HEK293 (cell line): ENCODE results near the gene ARHGEF5.
"Not testable (repeated sequence)": the region's sequence is repeated elsewhere in the genome, so short reads cannot be mapped to it uniquely, and the experiment has no call there.

Experiments used
- BCL11A ChIP-seq: fragments of 450-650 bp; formaldehyde crosslinking; IDR thresholded peaks from 2 replicates; pipeline ENCODE4 v1.5.1; 2016; ENCODE audit warnings: low read depth, missing biosample characterization, missing genetic modification characterization
- CTCF ChIP-seq: fragments of 450-650 bp; formaldehyde crosslinking; IDR thresholded peaks from 2 replicates; pipeline ENCODE4 v1.5.1; 2016; ENCODE audit warnings: missing biosample characterization, missing genetic modification characterization
- SP3 ChIP-seq: fragments of 450-650 bp; formaldehyde crosslinking; IDR thresholded peaks from 2 replicates; pipeline ENCODE4 v1.5.1; 2016; ENCODE audit warnings: missing biosample characterization, missing genetic modification characterization
- SP7 ChIP-seq: fragments of 450-650 bp; formaldehyde crosslinking; IDR thresholded peaks from 2 replicates; pipeline ENCODE4 v1.5.1; 2016; ENCODE audit warnings: missing biosample characterization, missing genetic modification characterization
- YY1 ChIP-seq: fragments of 450-650 bp; formaldehyde crosslinking; IDR thresholded peaks from 2 replicates; pipeline ENCODE4 v1.5.1; 2018; ENCODE audit warnings: missing biosample characterization, missing genetic modification characterization
- ZNF146 ChIP-seq: fragments of 450-650 bp; formaldehyde crosslinking; IDR thresholded peaks from 2 replicates; pipeline ENCODE4 v1.5.1; 2016; ENCODE audit warnings: missing biosample characterization, missing genetic modification characterization
- ZNF169 ChIP-seq: fragments of 450-650 bp; formaldehyde crosslinking; IDR thresholded peaks from 2 replicates; pipeline ENCODE4 v1.5.1; 2016; ENCODE audit warnings: missing biosample characterization, missing genetic modification characterization
- ZNF404 ChIP-seq: fragments of 450-650 bp; formaldehyde crosslinking; IDR thresholded peaks from 2 replicates; pipeline ENCODE4 v1.5.1; 2017; ENCODE audit warnings: missing biosample characterization, missing genetic modification characterization
- ZNF621 ChIP-seq: fragments of 450-650 bp; formaldehyde crosslinking; IDR thresholded peaks from 2 replicates; pipeline ENCODE4 v1.5.1; 2017; ENCODE audit warnings: missing biosample characterization, missing genetic modification characterization
- ZNF658 ChIP-seq: fragments of 450-650 bp; formaldehyde crosslinking; IDR thresholded peaks from 2 replicates; pipeline ENCODE4; 2016; ENCODE audit warnings: missing biosample characterization, missing genetic modification characterization
- ZNF747 ChIP-seq: fragments of 450-650 bp; formaldehyde crosslinking; IDR thresholded peaks from 2 replicates; pipeline ENCODE4 v1.5.1; 2016; ENCODE audit warnings: missing biosample characterization, missing genetic modification characterization
- TF ChIP-seq, protein P1 (sequence below): fragments of 450-650 bp; formaldehyde crosslinking; conservative IDR thresholded peaks from 2 replicates; pipeline ENCODE4 v1.5.1; 2016; ENCODE audit warnings: low read depth, missing biosample characterization, missing genetic modification characterization

- not testable (repeated sequence) for TF ChIP-seq SP7 (tag by site-specific recombination); CTCF; YY1 (tag by site-specific recombination); ZNF658 (tag by site-specific recombination); SP3; ZNF404 (tag by site-specific recombination); ZNF747 (tag by site-specific recombination); ZNF146 (tag by site-specific recombination); BCL11A (tag by site-specific recombination); ZNF621; ZNF169
- TF ChIP-seq, protein P1, sequence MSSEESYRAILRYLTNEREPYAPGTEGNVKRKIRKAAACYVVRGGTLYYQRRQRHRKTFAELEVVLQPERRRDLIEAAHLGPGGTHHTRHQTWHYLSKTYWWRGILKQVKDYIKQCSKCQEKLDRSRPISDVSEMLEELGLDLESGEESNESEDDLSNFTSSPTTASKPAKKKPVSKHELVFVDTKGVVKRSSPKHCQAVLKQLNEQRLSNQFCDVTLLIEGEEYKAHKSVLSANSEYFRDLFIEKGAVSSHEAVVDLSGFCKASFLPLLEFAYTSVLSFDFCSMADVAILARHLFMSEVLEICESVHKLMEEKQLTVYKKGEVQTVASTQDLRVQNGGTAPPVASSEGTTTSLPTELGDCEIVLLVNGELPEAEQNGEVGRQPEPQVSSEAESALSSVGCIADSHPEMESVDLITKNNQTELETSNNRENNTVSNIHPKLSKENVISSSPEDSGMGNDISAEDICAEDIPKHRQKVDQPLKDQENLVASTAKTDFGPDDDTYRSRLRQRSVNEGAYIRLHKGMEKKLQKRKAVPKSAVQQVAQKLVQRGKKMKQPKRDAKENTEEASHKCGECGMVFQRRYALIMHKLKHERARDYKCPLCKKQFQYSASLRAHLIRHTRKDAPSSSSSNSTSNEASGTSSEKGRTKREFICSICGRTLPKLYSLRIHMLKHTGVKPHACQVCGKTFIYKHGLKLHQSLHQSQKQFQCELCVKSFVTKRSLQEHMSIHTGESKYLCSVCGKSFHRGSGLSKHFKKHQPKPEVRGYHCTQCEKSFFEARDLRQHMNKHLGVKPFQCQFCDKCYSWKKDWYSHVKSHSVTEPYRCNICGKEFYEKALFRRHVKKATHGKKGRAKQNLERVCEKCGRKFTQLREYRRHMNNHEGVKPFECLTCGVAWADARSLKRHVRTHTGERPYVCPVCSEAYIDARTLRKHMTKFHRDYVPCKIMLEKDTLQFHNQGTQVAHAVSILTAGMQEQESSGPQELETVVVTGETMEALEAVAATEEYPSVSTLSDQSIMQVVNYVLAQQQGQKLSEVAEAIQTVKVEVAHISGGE (tag by site-specific recombination), result not testable (repeated sequence)
These were observed 25.2 kb upstream of the ARHGEF5 start for GRCh38 chr7:144330044-144330443.
